ENCODE data around the gene SKAP1.

DNA sequence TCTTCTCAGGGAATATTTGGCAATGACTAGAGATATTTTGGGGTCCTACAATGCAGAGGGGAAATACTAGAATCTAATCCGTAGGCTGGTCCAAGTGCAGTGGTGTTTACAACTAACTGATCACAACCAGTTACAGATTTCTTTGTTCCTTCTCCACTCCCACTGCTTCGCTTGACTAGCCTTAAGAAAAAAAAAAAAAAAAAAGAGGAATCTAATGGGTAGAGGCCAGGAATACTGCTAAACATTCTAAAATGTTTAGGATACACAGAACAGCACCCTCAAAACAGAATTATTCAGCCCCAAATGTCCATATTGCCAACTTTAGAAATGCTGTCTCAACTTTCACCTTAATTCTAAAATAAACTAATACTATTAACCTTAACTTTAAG is 49.0 kb upstream of the SKAP1 start:
- no peak for TF ChIP-seq EZH2phosphoT487 (conservative IDR thresholded peaks at IDR 0.05; ENCODE audit: low read length)
- TF ChIP-seq, protein P1, sequence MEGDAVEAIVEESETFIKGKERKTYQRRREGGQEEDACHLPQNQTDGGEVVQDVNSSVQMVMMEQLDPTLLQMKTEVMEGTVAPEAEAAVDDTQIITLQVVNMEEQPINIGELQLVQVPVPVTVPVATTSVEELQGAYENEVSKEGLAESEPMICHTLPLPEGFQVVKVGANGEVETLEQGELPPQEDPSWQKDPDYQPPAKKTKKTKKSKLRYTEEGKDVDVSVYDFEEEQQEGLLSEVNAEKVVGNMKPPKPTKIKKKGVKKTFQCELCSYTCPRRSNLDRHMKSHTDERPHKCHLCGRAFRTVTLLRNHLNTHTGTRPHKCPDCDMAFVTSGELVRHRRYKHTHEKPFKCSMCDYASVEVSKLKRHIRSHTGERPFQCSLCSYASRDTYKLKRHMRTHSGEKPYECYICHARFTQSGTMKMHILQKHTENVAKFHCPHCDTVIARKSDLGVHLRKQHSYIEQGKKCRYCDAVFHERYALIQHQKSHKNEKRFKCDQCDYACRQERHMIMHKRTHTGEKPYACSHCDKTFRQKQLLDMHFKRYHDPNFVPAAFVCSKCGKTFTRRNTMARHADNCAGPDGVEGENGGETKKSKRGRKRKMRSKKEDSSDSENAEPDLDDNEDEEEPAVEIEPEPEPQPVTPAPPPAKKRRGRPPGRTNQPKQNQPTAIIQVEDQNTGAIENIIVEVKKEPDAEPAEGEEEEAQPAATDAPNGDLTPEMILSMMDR (IDR thresholded peaks at IDR 0.05; ENCODE audit: insufficient read depth, low read length, poor library complexity, severe bottlenecking) = no peak

Data from SU-DHL-6 (cell line).